ACC112 (cell line): ENCODE results near the gene ADGRB2.

Experiments used
- H2AFZ ChIP-seq: fragments of 200-600 bp; sonication (generic); one replicate; pipeline ENCODE4 v1.6.0; 2017; ENCODE audit warnings: antibody characterized with exemption, low read length; ENCODE audit not compliant: unreplicated experiment
- H3K27ac ChIP-seq: fragments of 200-600 bp; sonication (generic); 2 replicates; pipeline ENCODE4 v1.5.1; 2014; ENCODE audit warnings: low read depth, mild to moderate bottlenecking, antibody characterized with exemption, low read length, moderate library complexity
- H3K27me3 ChIP-seq: fragments of 200-600 bp; sonication (generic); 2 replicates; pipeline ENCODE4 v1.6.1; 2014; ENCODE audit warnings: mild to moderate bottlenecking, antibody characterized with exemption, low read length, moderate library complexity, mixed read lengths; ENCODE audit not compliant: insufficient read depth
- H3K36me3 ChIP-seq: fragments of 200-600 bp; sonication (generic); 2 replicates; pipeline ENCODE4 v1.6.1; 2016; ENCODE audit warnings: mild to moderate bottlenecking, antibody characterized with exemption, low read length, moderate library complexity, mixed read lengths; ENCODE audit not compliant: insufficient read depth
- H3K4me1 ChIP-seq: fragments of 200-600 bp; sonication (generic); one replicate; pipeline ENCODE4 v1.6.1; 2016; ENCODE audit warnings: low read length, mixed read lengths; ENCODE audit not compliant: insufficient read depth, unreplicated experiment, control insufficient read depth
- H3K4me3 ChIP-seq: fragments of 200-600 bp; sonication (generic); 2 replicates; pipeline ENCODE4 v1.5.1; 2014; ENCODE audit warnings: mild to moderate bottlenecking, low read depth, low read length
- H3K79me2 ChIP-seq: fragments of 200-600 bp; sonication (generic); one replicate; pipeline ENCODE4 v1.6.0; 2016; ENCODE audit warnings: low read length; ENCODE audit not compliant: control insufficient read depth, unreplicated experiment, insufficient read depth

ADGRB2 gene

GRCh38 chr1:31677401-31677800 lies 86.7 kb downstream of the ADGRB2 start:
- H3K27ac ChIP-seq: no peak overlapping the region
- H3K4me3 ChIP-seq: no peak overlapping the region
- H3K79me2 ChIP-seq: no peaks in the 10 kb centered on the region
- H2AFZ ChIP-seq: no peak overlapping the region
- no peaks in the 10 kb centered on the region for H3K27me3 ChIP-seq
- no peaks in the 10 kb centered on the region; the same call in 1 of the 2 replicates for H3K36me3 ChIP-seq
- no peaks in the 10 kb centered on the region for H3K4me1 ChIP-seq
